ENCODE measurements around the gene NRIP1.

DNA sequence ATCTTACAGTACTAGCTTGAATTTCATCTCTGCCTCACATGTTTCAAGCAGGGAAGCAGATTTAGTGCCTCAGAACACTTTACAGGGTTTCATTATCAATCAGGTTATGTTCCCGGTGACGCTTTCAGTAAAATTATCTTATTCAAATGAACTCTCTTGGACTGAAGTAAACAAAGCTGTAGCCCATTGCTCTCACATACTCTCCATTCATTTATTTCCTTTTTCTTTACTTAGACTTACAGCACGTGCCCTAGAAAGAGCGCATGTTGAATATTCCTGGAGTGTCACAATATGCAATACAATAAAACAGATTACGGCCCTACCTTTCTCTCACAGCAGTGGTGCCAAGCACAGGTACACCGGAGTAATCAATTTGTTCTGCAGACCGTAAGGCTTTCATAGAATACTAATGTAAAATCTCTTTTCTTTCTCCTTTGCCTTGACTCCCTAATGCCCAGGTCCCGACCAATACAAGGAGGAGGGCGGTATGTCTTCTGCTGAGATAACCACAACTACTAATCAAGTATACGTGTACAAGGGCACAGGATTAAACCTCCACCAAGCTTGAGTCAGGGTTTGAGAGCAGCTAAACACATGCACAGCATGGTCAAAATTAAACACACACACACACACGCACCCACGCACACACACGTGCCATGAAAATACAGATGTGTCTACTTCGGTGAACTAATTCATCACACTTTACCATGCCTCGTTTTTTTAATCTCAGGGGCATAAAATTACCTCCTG, 62.8 kb downstream of the NRIP1 start:
- TF ChIP-seq, protein P1, sequence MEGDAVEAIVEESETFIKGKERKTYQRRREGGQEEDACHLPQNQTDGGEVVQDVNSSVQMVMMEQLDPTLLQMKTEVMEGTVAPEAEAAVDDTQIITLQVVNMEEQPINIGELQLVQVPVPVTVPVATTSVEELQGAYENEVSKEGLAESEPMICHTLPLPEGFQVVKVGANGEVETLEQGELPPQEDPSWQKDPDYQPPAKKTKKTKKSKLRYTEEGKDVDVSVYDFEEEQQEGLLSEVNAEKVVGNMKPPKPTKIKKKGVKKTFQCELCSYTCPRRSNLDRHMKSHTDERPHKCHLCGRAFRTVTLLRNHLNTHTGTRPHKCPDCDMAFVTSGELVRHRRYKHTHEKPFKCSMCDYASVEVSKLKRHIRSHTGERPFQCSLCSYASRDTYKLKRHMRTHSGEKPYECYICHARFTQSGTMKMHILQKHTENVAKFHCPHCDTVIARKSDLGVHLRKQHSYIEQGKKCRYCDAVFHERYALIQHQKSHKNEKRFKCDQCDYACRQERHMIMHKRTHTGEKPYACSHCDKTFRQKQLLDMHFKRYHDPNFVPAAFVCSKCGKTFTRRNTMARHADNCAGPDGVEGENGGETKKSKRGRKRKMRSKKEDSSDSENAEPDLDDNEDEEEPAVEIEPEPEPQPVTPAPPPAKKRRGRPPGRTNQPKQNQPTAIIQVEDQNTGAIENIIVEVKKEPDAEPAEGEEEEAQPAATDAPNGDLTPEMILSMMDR (IDR thresholded peaks at IDR 0.05): no peak
- TF ChIP-seq POLR2A (IDR thresholded peaks at IDR 0.05): no peak
